Stomach (tissue), 4 donors: ENCODE measurements around the gene THSD4.

Source experiments
- EP300 ChIP-seq: sonication (generic); formaldehyde crosslinking; IDR thresholded peaks from one replicate; pipeline ENCODE4 v1.6.1; 2017; ENCODE audit warnings: antibody characterized with exemption
- POLR2A ChIP-seq, 4 donors: fragments of 450-650 bp; IDR thresholded peaks; one replicate each; pipeline ENCODE4 v1.6.1; 2016; ENCODE audit warnings: antibody characterized with exemption in 4 of 4, control low read depth in 2 of 4, mild to moderate bottlenecking in 1 of 4, moderate library complexity in 1 of 4
- POLR2AphosphoS5 ChIP-seq, 3 donors: sonication (generic); formaldehyde crosslinking; IDR thresholded peaks; one replicate each; pipeline ENCODE4 v1.6.1; 2016; ENCODE audit warnings: antibody characterized with exemption in 3 of 3
- TF ChIP-seq, protein P1 (sequence below), 7 experiments: fragments of 450-650 bp in 4 of 7; fragments of 200-600 bp in 3 of 7; sonication (generic) in 3 of 7; IDR thresholded peaks; one replicate each; pipeline ENCODE4 v1.5.1; 2016 to 2019; ENCODE audit warnings: antibody characterized with exemption in 7 of 7, control low read depth in 2 of 7, mild to moderate bottlenecking in 1 of 7

- TF ChIP-seq, protein P1, sequence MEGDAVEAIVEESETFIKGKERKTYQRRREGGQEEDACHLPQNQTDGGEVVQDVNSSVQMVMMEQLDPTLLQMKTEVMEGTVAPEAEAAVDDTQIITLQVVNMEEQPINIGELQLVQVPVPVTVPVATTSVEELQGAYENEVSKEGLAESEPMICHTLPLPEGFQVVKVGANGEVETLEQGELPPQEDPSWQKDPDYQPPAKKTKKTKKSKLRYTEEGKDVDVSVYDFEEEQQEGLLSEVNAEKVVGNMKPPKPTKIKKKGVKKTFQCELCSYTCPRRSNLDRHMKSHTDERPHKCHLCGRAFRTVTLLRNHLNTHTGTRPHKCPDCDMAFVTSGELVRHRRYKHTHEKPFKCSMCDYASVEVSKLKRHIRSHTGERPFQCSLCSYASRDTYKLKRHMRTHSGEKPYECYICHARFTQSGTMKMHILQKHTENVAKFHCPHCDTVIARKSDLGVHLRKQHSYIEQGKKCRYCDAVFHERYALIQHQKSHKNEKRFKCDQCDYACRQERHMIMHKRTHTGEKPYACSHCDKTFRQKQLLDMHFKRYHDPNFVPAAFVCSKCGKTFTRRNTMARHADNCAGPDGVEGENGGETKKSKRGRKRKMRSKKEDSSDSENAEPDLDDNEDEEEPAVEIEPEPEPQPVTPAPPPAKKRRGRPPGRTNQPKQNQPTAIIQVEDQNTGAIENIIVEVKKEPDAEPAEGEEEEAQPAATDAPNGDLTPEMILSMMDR (IDR thresholded peaks at IDR 0.05) = no peak
- TF ChIP-seq POLR2A (IDR thresholded peaks at IDR 0.05) (no peak), EP300 (no peak), POLR2AphosphoS5 (IDR thresholded peaks at IDR 0.05) (no peak)
Observed at GRCh38 chr15:71760852-71761251, 645.6 kb downstream of the THSD4 start.
